NCI-H2029 (cell line): ENCODE data around the gene LYRM2.

Experiments used
- DNase-seq: peaks from one replicate; lab custom pipeline; 2025; lab: John Stamatoyannopoulos, UW

Gene LYRM2, protein sequence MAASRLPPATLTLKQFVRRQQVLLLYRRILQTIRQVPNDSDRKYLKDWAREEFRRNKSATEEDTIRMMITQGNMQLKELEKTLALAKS

DNA sequence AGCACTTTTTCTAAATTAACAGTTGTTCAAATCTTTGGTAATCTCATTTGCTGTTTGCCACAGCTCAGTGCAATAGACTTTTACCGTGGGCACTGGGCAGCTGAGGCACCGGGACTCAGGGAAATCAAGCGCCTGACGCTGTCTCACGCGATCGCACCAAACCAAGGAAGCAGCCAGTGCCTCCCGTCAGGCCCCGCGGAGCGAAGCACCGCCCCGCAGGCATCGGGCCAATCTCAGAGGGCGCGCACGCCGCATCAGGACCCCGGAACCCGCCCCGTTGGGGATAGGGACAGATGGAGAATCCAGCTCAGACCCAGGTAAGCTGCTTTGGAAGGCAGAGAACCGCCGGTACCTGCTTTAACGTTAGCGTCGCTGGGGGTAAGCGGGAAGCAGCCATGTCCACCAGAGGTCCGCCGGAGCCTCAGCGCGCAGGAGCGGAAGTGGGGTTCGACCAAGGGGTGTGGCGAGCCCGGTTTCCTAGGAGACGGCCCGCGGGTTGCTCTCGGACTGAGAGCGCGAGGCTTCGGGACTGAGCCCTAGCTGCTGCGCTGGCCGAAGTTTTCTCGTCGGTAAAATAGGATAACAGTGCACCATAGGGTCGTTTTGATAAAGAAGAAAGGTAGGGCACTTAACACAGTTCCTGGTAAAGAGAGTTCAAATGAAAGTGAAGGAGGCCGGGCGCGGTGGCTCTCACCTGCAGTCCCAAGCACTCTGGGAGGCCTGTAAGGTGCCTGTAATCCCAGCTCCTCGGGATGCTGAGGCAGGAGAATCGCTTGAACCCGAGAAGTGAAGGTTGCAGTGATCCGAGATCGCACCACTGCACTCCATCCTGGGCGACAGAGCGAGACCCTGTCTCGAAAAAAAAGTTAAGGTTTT, at the start of gene LYRM2:
LYRM2 (minus strand) TSS at position 428 of the 876 bp plus-strand sequence; CDS start at position 397, 31 bp downstream.
- peak; percentile 94 for DNase-seq

DNA sequence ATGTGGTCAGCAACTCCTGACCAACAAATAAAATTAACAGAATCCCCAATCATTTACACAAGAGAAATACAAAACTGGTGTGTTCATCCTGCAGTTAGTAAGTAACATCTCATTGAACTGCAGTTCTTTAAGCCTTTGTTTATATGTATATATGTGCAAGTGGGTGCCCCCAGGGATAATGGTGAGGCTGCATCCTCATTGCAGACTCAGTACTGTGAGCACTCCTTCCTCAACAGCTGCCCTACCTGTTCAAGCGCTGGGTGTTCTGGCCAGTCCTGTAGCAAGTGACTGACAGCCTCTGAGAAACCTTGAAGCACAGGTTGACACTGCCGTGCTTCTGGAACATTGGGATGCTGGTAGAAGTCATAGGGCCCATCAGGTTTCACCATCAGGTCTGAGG, 49.8 kb upstream of the LYRM2 start:
- no peak for DNase-seq

DNA sequence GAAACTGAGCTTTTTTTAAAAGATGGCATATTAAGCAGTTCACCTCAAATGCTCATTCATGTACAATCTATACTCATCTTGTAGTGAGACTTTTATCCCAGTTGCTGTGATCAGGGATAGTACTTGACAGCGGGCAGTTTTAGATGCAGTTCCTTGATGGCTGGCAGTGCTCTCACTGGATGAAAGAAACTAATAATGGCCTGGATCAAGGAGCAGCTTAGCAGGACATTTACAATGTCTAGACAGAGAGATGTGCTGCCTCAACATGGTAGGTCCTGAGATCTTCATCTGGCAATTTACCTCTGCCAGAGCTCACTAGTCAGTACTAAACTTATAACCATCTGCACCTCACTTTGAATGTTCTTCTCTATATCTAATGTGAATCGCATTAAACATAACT, 46.8 kb upstream of the LYRM2 start:
- no peak for DNase-seq

DNA sequence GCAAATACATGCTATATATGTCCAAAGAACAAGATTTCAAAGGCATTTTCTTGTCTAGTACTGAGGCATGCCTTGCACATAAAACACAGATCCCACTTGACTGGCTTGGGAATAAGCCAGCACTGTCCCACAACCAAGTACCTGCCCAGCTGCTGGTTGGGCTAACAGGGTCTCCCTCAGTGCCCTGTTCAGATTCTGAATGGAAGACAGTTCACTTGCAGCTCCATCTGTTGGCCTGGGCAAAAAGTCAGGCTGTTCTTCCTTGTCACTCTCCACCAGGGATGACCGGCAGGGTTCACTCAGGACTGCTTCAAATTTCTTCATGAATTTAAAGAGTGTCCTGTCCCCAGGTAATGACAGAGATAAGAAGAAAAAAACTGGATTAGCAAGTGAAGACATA, 44.4 kb upstream of the LYRM2 start:
- DNase-seq: no peak

DNA sequence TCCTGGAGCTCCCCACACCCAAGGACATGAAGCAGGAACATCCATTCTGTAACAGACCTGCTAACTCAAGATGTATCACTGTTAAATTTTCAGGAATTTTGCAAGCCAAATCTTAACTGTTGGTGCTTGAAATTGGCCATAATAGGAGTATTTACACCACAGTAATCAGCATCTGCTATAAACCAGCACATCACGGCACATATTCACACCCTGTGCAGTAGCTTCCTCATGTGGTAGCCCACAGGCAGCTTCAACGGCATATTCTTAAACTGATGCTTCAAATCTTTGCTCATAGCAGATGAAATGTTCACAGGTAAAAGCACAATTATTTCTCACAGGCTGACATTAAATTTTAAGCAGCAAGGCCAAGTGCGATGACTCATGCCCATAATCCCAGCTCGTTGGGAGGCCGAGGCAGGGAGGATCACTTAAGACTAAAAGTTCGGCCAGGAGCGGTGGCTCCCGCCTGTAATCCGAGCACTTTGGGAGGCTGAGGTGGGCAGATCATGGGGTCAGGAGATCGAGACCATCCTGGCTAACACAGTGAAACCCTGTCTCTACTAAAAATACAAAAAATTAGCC, 43.5 kb upstream of the LYRM2 start:
- DNase-seq: no peak

DNA sequence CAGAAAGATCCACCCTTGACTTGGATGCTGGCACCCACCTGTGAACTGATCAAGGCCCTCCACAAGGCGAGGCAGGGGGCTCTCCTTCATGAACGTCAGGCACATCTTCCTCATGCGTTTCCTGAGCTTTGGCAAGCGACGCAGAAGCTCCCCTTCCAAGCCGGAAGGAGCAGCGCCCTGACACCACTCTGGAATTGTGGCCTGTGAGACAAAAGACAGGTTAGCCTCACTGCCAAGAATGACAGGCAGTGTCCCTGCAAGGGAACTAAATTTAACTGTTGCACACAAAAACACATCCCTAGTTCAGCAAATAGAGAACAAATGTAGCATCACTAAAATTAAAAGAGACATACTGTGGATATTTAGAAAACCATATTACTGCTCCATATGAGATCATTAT, 42.0 kb upstream of the LYRM2 start:
- no peak for DNase-seq

DNA sequence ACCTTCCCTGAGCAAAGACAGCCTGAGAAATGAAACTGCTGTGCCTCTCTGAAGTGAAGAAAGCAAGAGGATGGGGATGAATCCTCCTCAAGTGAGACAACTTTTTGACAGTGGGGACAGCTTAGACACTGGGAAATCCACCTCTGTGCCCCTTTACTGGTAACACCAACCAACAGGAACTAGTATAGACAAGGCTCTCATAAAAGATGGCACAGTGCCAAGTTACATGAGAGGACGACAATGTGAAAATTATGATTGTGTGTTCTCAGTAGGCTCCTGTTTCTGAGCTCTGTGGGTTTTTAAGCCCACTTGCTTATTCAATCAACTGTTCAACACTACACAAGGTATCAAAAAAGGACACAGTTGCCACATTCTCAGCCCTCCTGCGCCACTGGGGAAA, 41.6 kb upstream of the LYRM2 start:
- peak; percentile 31 for DNase-seq

DNA sequence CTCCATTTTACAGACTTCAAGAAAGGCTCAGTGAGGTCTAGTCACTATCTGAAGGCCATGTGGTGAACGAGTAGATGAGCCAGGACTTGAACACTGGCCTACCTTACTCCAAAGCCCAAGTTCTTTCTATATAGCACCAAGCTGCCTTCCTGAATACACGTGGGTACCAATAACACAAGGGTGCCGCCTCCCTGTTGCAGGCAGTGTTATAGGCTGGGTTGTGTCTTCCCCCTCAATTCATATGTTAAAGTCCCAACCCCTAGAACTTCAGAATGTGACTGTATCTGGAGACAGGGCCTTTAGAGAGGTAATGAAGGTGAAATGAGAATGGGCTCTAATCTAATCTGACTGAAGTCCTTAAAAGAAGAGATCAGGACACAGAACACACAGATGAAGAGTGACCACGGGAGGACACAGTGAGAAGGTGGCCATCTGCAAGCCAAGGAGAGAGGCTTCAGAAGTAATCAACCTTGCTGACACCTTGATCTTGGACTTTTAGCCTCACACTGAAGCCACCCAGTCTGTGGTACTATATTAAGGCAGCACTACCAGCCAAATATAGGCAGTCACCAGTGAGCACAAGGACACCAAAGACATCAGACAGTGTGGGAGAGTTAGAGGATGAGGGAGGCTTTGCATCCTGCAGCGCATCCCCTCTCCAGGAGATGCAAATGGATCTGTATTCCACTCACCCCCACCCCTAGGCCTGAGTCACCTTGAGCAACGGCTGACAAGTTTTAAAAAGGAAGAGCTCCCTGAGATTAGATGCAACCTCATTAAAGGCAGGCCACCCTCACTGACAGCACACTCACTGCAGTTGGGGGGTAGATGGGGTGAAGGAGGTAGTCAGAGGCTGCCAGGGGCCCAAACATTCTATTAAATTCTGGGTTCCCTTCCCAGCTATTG, 40.9 kb upstream of the LYRM2 start:
- no peak for DNase-seq

DNA sequence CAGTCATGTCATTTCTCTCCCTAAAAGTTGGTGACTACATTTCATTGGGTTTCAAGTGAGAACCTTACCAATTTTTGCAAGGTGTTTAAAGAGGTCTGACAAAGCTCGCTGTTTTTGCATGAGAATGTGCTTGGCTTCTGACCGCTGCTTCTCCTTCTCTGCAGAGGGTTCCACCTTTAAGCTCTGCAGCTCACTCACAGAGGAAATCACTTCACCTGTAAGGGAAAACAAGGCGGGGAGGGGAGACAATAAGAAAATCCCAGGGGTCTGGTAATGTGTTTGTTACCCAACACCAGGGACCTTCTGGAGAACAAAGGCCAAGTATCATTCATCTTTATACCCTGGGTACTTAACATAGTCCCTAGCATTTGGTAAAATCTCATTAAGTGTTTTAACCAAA, 40.0 kb upstream of the LYRM2 start:
- no peak for DNase-seq

DNA sequence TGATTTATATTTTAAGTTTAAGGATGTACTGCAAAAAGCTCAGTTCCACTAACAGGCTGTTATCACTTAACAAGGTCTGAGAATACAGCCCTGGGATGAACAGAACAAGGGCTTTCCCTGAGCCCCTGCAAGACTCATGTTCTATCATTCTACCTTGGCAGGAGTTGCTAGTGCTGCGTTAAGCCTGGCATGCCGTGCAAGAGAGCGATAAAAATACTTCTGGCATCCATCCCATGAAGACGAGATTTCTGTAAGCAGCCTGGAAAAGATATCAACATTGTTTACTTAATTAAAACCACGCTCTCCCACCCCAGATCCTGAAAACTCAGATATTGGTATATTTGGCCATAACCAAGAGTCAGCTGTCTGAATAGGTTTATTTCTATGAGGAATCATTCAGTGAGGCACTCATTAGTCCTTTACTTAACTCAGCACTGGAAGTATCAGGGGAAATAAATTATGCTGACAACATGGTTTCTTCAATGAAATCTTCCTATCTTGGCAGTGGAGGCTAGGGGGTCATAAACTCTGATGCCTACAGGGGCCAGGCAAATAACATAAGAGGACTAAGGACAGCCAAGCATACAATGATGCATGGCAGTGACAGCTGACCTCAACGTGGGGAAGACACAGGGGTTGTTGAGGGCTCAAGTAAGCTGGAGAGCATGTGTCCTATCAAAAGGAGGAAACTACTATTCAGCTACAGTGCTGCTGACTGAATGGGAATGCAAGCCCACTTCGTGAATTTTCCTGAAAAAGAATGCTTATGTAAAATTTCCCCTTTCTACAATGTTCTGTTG, 37.6 kb upstream of the LYRM2 start:
- DNase-seq: no peak

DNA sequence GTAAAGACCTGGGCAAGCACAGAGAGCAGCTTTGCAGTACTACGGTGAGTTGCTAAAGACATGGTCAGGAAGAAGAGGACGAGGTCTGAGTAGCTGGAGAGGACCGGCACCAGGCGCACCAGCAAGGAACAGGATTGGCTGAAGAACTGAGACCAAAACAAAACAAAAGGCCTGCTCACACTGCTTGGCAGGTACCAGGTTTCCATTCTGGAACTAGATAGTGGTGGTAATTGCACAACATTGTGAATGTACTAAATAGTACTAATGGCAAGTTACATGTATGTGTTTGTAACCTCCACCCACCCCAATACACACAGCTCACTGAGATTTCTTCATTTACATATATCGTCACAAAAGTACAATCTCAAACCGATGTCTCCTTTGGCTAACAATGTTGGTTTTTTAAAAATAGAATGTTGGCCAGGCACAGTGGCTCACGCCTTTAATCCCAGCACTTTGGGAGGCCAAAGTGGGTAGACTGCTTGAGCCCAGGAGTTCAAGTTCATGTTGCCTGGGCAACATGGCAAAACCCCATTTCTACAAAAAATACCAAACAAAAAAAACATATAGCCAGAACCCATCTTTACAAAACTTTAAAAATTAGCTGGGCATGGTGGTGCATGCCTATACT, 32.5 kb upstream of the LYRM2 start:
- DNase-seq: no peak

DNA sequence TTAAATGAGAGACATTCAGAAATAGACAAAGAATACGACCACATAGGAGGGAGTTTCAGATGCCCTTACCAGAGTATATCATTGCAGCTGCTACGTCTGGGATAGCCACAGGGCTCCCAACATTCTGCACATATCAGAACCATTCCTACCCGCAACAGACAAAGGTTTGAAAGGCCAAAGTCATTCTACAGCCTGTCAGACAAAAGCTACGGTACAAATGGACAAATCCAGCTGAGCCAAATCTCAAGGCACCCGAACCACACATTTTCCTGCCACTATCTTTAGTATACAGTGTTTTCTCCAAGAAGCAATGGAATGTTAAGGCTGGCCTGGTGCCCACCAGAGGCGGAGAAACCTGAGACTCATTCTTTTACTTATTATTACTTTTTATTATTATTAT, 30.5 kb upstream of the LYRM2 start:
- DNase-seq: no peak

DNA sequence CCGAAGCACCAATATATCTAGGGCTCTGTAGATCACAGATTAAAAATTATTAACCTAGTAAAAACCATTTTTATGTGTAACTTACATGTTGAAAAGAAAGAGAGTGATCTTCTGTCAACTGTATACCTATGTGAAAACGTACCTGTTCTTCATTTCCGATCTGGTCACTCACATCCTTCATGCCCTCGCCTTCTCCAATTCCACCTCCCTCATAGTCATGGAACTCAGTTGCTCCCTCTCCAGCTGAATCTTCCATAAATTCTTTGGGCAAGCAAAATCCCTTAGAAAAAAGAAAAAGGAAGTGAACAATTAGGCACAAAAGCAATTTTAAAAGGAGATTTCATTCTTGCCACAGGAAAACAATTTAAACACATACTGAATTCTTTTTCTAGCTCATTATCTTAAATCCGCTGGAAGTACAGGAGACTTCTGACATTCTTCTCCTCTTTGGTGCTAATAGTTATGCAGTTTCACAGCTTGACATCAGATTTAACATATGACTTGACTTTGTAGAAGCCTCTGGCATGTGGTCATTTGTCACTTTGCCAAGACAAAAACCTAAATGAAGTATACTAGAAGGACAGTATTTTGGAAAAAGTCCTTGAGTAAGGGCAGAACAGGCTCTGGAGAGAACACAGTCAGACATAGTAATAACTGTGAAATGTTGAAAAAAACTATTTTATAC, 29.5 kb upstream of the LYRM2 start:
- no peak for DNase-seq

DNA sequence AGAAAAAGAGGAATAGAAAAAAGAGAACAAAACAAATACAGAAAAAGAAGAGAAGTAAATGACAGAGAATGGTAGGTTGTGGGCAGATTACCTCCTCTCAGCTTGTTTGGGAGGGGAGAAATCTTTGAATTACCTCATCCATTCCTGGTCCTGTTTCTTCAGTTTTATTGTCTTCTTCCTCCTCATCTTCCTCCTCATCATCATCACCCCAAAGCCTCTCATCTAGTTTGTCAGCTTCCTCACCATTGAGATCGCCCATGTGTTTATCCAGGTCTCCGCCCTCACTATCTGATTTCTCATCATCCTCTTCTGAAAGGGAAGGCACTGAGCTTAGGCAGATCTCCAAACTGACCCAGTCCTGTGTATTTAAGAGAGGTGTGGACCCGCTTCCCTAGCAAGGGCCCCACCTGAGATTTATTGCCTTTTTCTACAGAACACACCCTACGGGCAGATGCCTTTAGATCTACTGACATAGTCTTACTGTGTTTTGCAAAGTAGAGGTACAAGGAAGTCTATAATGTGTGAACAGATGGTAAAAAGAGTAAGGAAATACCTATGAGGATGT, 24.2 kb upstream of the LYRM2 start:
- DNase-seq: no peak

DNA sequence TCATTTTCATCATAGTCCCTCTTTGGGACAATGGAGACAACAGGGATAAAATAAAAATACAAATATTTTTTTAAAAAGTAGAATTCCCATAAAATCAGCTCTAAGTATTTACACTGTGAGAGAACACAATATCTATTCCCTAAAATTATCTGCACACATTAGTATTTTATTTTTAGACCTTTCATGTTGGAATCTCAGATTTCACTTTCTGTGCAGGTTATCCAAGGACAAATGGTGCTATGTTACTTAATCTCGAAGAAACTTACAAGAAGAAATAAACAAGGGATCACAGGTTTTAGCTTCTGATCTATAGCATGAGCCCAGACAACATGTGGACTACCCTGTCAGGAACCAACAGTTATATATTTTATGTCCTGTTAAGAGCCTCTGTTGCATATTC, 23.0 kb upstream of the LYRM2 start:
- DNase-seq: no peak

DNA sequence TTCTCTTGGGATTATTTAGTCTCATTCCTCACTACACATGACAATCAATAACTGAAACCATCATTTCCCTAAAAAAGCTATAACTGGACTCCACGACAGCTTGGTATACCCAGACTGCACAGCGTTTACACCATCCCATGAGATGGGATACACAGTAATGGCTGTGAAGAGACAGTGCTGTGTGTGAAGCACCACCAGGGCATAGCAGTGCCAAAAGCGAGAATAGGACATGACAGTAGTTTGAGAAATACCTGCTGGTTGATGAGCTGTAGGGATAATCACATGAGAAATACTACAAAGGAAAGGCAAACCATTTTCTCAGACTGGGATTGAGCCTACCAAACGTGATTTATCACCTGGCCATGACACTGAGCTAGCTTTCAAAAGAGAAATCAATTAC, 22.4 kb upstream of the LYRM2 start:
- DNase-seq: no peak

DNA sequence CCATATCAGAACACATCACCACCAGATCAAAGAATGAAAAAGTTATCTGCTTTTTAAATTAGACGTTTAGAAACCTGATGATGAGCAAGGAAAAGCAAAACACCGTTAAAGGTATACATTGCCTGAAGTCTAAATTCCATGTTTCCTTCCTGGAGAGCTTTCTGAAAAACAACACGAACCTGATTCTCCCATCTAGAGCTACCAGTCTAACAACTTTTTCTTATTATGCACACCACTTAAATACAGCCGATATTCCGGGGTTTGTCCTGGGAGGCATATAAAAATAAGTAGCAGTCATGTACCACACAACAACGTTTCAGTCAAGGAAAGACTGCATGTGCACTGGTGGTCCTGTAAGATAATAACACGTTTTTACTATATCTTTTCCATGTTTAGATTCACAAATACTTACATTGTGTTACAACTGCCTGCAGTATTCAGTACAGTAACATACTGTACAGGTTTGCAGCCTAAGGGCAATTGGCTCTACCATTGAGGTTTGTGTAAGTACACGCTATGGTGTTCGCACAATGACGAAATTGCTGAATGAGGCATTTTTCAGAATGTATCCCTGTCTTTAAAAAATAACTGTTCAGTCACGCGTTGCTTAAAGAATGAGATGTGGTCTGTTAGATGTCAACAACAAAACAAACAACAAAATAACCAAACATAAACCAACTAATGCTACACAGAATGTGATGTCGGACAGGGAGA, 19.1 kb upstream of the LYRM2 start:
- no peak for DNase-seq

DNA sequence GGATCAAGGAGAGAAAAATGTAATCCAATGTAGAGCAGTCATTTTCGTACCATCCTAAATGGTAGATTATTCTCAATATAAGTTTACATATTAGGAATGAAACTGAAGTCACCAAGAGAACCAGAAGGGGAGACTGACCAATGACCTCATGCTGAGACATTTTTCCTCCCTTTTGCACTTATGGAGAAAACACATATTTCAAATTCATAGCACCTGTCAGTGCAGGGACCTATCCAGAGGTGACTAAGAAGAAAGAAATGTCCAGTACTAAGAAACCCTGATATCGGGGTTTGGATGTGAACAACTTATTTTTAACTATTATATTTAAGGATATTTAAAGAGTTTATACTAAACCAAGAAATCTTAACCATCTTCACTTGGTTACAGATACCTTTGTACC, 16.6 kb upstream of the LYRM2 start:
- DNase-seq: no peak

DNA sequence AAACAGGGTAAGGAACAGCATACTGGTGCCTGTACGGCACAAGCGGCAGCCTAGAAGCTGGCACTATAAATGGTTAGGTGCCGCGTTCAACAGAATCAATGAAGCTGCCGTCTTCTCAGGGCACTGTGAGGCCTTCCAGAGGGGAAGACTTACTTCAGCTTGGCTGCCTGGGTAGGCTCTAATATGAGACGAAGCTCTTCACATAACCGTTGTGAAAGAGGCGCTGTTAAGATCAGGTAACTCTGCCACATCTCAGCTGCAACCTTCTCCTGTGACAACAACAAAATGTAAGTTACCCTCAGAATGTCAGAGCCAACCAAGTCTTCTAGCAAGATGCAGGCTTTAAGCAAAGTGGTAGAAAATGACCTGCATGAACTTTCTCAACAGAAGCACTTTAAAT, 12.0 kb upstream of the LYRM2 start:
- DNase-seq: no peak

DNA sequence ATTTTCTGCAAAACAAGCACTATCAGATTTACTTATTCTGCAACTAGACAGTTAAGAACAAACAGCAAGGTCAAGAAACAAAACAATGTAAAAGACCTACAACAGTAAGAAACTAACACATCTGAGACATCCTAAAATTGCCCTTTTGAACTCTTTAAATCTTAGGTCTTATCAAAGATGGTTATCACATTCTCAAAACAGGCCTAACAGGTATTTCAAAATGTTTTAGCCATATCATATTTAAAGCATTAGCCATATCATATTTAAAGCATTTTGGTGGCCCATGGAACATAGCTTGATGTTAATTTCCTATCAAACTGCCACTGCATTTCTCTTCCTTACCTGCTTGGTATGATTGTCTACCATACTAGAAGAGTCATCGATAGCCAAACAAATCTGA, 11.1 kb upstream of the LYRM2 start:
- DNase-seq: no peak
